ENCODE measurements around the gene NANOS3. TPM values are rescaled to one million over a fixed set of nuclear protein-coding genes. Genes with fewer than 3 reads are reported as not detected.

Gene NANOS3
- polyA plus RNA-seq, 2 donors: not detected

- Histone ChIP-seq H3K4me3 (ENCODE audit: low read depth in 1 of 2, low read length in 2 of 2) (no peak overlapping the region), H3K27me3 (ENCODE audit: control insufficient read depth in 1 of 2, insufficient read depth in 2 of 2, low read length in 2 of 2) (no peaks in the 10 kb centered on the region), H3K27ac (ENCODE audit: low read depth in 2 of 2, low read length in 1 of 2) (no peak overlapping the region), H3K36me3 (ENCODE audit: control insufficient read depth in 2 of 2, insufficient read depth in 2 of 2, low read length in 1 of 2) (no peaks in the 10 kb centered on the region), H3K9me3 (ENCODE audit: control insufficient read depth in 2 of 2, insufficient read depth in 1 of 2, low read depth in 1 of 2, low read length in 1 of 2) (no peaks in the 10 kb centered on the region), H3K4me1 (ENCODE audit: control insufficient read depth in 2 of 2, insufficient read depth in 2 of 2, low read length in 1 of 2) (no peaks in the 10 kb centered on the region)
- 61 to 76% methylated on average over 10 of the region's 10 CpGs for WGBS, 2 donors
Measured at GRCh38 chr19:13899393-13899792, 22.5 kb downstream of the NANOS3 start.

- WGBS, 2 donors: 67 to 75% methylated on average over 5 of the region's 5 CpGs
- Histone ChIP-seq H3K27ac (ENCODE audit: low read depth in 2 of 2, low read length in 1 of 2) (no peak overlapping the region), H3K9me3 (ENCODE audit: control insufficient read depth in 2 of 2, insufficient read depth in 1 of 2, low read depth in 1 of 2, low read length in 1 of 2) (no peaks in the 10 kb centered on the region), H3K36me3 (ENCODE audit: control insufficient read depth in 2 of 2, insufficient read depth in 2 of 2, low read length in 1 of 2) (no peaks in the 10 kb centered on the region), H3K27me3 (ENCODE audit: control insufficient read depth in 1 of 2, insufficient read depth in 2 of 2, low read length in 2 of 2) (no peaks in the 10 kb centered on the region), H3K4me1 (ENCODE audit: control insufficient read depth in 2 of 2, insufficient read depth in 2 of 2, low read length in 1 of 2) (no peaks in the 10 kb centered on the region), H3K4me3 (ENCODE audit: low read depth in 1 of 2, low read length in 2 of 2) (no peak overlapping the region)
Measured at GRCh38 chr19:13899912-13900584, 23.1 kb downstream of the NANOS3 start.

GRCh38 chr19:13902993-13903555 lies 26.1 kb downstream of the NANOS3 start:
- peaks cover 0 to 5% of the 10 kb centered on the region in 2 donors for H3K4me1 ChIP-seq (ENCODE audit: control insufficient read depth in 2 of 2, insufficient read depth in 2 of 2, low read length in 1 of 2)
- WGBS, 2 donors: 75 to 78% methylated on average over 4 of the region's 4 CpGs
- no peaks in the 10 kb centered on the region for H3K9me3 ChIP-seq (ENCODE audit: control insufficient read depth in 2 of 2, insufficient read depth in 1 of 2, low read depth in 1 of 2, low read length in 1 of 2)
- H3K27ac ChIP-seq (ENCODE audit: low read depth in 2 of 2, low read length in 1 of 2): no peak overlapping the region
- H3K27me3 ChIP-seq (ENCODE audit: control insufficient read depth in 1 of 2, insufficient read depth in 2 of 2, low read length in 2 of 2): no peaks in the 10 kb centered on the region
- H3K36me3 ChIP-seq (ENCODE audit: control insufficient read depth in 2 of 2, insufficient read depth in 2 of 2, low read length in 1 of 2): no peaks in the 10 kb centered on the region
- H3K4me3 ChIP-seq (ENCODE audit: low read depth in 1 of 2, low read length in 2 of 2): no peak overlapping the region

- WGBS, 2 donors: 8 to 9% methylated on average over 76 to 86 of the region's 86 CpGs
- H3K36me3 ChIP-seq (ENCODE audit: control insufficient read depth in 2 of 2, insufficient read depth in 2 of 2, low read length in 1 of 2): peaks cover 0 to 4% of the 10 kb centered on the region in 2 donors
- H3K9me3 ChIP-seq (ENCODE audit: control insufficient read depth in 2 of 2, insufficient read depth in 1 of 2, low read depth in 1 of 2, low read length in 1 of 2): no peaks in the 10 kb centered on the region
- no peaks in the 10 kb centered on the region for H3K27me3 ChIP-seq (ENCODE audit: control insufficient read depth in 1 of 2, insufficient read depth in 2 of 2, low read length in 2 of 2)
- H3K4me1 ChIP-seq (ENCODE audit: control insufficient read depth in 2 of 2, insufficient read depth in 2 of 2, low read length in 1 of 2): peaks cover 0 to 5% of the 10 kb centered on the region in 2 donors
- H3K27ac ChIP-seq (ENCODE audit: low read depth in 2 of 2, low read length in 1 of 2): peak within 1 kb of the TSS; percentile 83 to 86
- peak within 1 kb of the TSS; percentile 65 to 81 for H3K4me3 ChIP-seq (ENCODE audit: low read depth in 1 of 2, low read length in 2 of 2)
Measured at GRCh38 chr19:13905634-13906520, 28.9 kb downstream of the NANOS3 start, which contains the start of the genes BRME1 and CC2D1A. Gene BRME1, minus strand, starts transcription at chr19:13906117. Its CDS starts 1,225 bp downstream, at chr19:13904892. Gene CC2D1A, plus strand, starts transcription at chr19:13906201. Its CDS starts 241 bp downstream, at chr19:13906442.

- Histone ChIP-seq H3K4me3 (ENCODE audit: low read depth in 1 of 2, low read length in 2 of 2) (peak overlapping the region; percentile 65 to 81), H3K27ac (ENCODE audit: low read depth in 2 of 2, low read length in 1 of 2) (peak overlapping the region; percentile 83 to 86), H3K36me3 (ENCODE audit: control insufficient read depth in 2 of 2, insufficient read depth in 2 of 2, low read length in 1 of 2) (peaks cover 0 to 4% of the 10 kb centered on the region in 2 donors), H3K9me3 (ENCODE audit: control insufficient read depth in 2 of 2, insufficient read depth in 1 of 2, low read depth in 1 of 2, low read length in 1 of 2) (no peaks in the 10 kb centered on the region), H3K27me3 (ENCODE audit: control insufficient read depth in 1 of 2, insufficient read depth in 2 of 2, low read length in 2 of 2) (no peaks in the 10 kb centered on the region), H3K4me1 (ENCODE audit: control insufficient read depth in 2 of 2, insufficient read depth in 2 of 2, low read length in 1 of 2) (peaks cover 0 to 5% of the 10 kb centered on the region in 2 donors)
- 2 to 4% methylated on average over 7 to 13 of the region's 13 CpGs for WGBS, 2 donors
Measured at GRCh38 chr19:13906521-13906904, 29.6 kb downstream of the NANOS3 start.

GRCh38 chr19:13906910-13907309 lies 30.0 kb downstream of the NANOS3 start:
- WGBS, 2 donors: 81 to 89% methylated on average over 5 of the region's 5 CpGs
- Histone ChIP-seq H3K36me3 (ENCODE audit: control insufficient read depth in 2 of 2, insufficient read depth in 2 of 2, low read length in 1 of 2) (peaks cover 0 to 4% of the 10 kb centered on the region in 2 donors), H3K4me1 (ENCODE audit: control insufficient read depth in 2 of 2, insufficient read depth in 2 of 2, low read length in 1 of 2) (peaks cover 0 to 5% of the 10 kb centered on the region in 2 donors), H3K4me3 (ENCODE audit: low read depth in 1 of 2, low read length in 2 of 2) (peak overlapping the region; percentile 65 to 81), H3K27me3 (ENCODE audit: control insufficient read depth in 1 of 2, insufficient read depth in 2 of 2, low read length in 2 of 2) (no peaks in the 10 kb centered on the region), H3K9me3 (ENCODE audit: control insufficient read depth in 2 of 2, insufficient read depth in 1 of 2, low read depth in 1 of 2, low read length in 1 of 2) (no peaks in the 10 kb centered on the region), H3K27ac (ENCODE audit: low read depth in 2 of 2, low read length in 1 of 2) (peak overlapping the region in 1 of 2 donors; percentile 42)

GRCh38 chr19:13908674-13909073 lies 31.7 kb downstream of the NANOS3 start:
- H3K36me3 ChIP-seq (ENCODE audit: control insufficient read depth in 2 of 2, insufficient read depth in 2 of 2, low read length in 1 of 2): peaks cover 10 to 20% of the 10 kb centered on the region in 2 donors
- no peak overlapping the region for H3K27ac ChIP-seq (ENCODE audit: low read depth in 2 of 2, low read length in 1 of 2)
- H3K4me1 ChIP-seq (ENCODE audit: control insufficient read depth in 2 of 2, insufficient read depth in 2 of 2, low read length in 1 of 2): peaks cover 0 to 5% of the 10 kb centered on the region in 2 donors
- 89 to 92% methylated on average over 8 of the region's 8 CpGs for WGBS, 2 donors
- H3K4me3 ChIP-seq (ENCODE audit: low read depth in 1 of 2, low read length in 2 of 2): no peak overlapping the region
- no peaks in the 10 kb centered on the region for H3K27me3 ChIP-seq (ENCODE audit: control insufficient read depth in 1 of 2, insufficient read depth in 2 of 2, low read length in 2 of 2)
- H3K9me3 ChIP-seq (ENCODE audit: control insufficient read depth in 2 of 2, insufficient read depth in 1 of 2, low read depth in 1 of 2, low read length in 1 of 2): no peaks in the 10 kb centered on the region

- Histone ChIP-seq H3K27ac (ENCODE audit: low read depth in 2 of 2, low read length in 1 of 2) (no peak overlapping the region), H3K36me3 (ENCODE audit: control insufficient read depth in 2 of 2, insufficient read depth in 2 of 2, low read length in 1 of 2) (peaks cover 10 to 20% of the 10 kb centered on the region in 2 donors)
- 85 to 97% methylated on average over 2 of the region's 2 CpGs for WGBS, 2 donors
Measured at GRCh38 chr19:13909430-13909829, 32.5 kb downstream of the NANOS3 start.

GRCh38 chr19:13913352-13913751 lies 36.4 kb downstream of the NANOS3 start:
- 93 to 97% methylated on average over 17 of the region's 17 CpGs for WGBS, 2 donors
- no peak overlapping the region for H3K4me3 ChIP-seq (ENCODE audit: low read depth in 1 of 2, low read length in 2 of 2)
- H3K27me3 ChIP-seq (ENCODE audit: control insufficient read depth in 1 of 2, insufficient read depth in 2 of 2, low read length in 2 of 2): no peaks in the 10 kb centered on the region
- no peaks in the 10 kb centered on the region for H3K9me3 ChIP-seq (ENCODE audit: control insufficient read depth in 2 of 2, insufficient read depth in 1 of 2, low read depth in 1 of 2, low read length in 1 of 2)
- peaks cover 10 to 33% of the 10 kb centered on the region in 2 donors for H3K36me3 ChIP-seq (ENCODE audit: control insufficient read depth in 2 of 2, insufficient read depth in 2 of 2, low read length in 1 of 2)
- H3K4me1 ChIP-seq (ENCODE audit: control insufficient read depth in 2 of 2, insufficient read depth in 2 of 2, low read length in 1 of 2): no peaks in the 10 kb centered on the region
- H3K27ac ChIP-seq (ENCODE audit: low read depth in 2 of 2, low read length in 1 of 2): no peak overlapping the region

More at GRCh38 chr19:13909430-13909829, 32.5 kb downstream of the NANOS3 start:
- Histone ChIP-seq H3K4me3 (ENCODE audit: low read depth in 1 of 2, low read length in 2 of 2) (no peak overlapping the region), H3K9me3 (ENCODE audit: control insufficient read depth in 2 of 2, insufficient read depth in 1 of 2, low read depth in 1 of 2, low read length in 1 of 2) (no peaks in the 10 kb centered on the region), H3K4me1 (ENCODE audit: control insufficient read depth in 2 of 2, insufficient read depth in 2 of 2, low read length in 1 of 2) (peaks cover 0 to 5% of the 10 kb centered on the region in 2 donors), H3K27me3 (ENCODE audit: control insufficient read depth in 1 of 2, insufficient read depth in 2 of 2, low read length in 2 of 2) (no peaks in the 10 kb centered on the region)
